Esophagus muscularis mucosa (tissue), 4 donors: ENCODE data around the gene MEGF9. TPM values are rescaled to one million over a fixed set of nuclear protein-coding genes. Genes with fewer than 3 reads are reported as not detected.

Source experiments
- DNase-seq: peaks from one replicate; pipeline ENCODE4 v3.0.0-alpha.2; 2017; ENCODE audit errors: extremely low spot score
- H3K27ac ChIP-seq, 4 donors: fragments of 200-600 bp; sonication (generic); replicated peaks in 1 of 4; 1 replicate in 3 of 4; 2 replicates in 1 of 4; pipeline ENCODE4 v1.5.1; 2016 to 2019; ENCODE audit warnings: mild to moderate bottlenecking in 1 of 4
- H3K27me3 ChIP-seq, 4 donors: fragments of 200-600 bp; sonication (generic); one replicate each; pipeline versions ENCODE4 v1.5.1 to v1.6.0; 2016 to 2019
- H3K36me3 ChIP-seq, 4 donors: fragments of 200-600 bp; sonication (generic); one replicate each; pipeline ENCODE4 v1.5.1; 2016 to 2019
- H3K4me1 ChIP-seq, 4 donors: fragments of 200-600 bp; sonication (generic); one replicate each; pipeline ENCODE4 v1.5.1; 2016 to 2019
- H3K4me3 ChIP-seq, 4 donors: fragments of 200-600 bp; sonication (generic); 1 replicate in 2 of 4; 2 replicates in 2 of 4; pipeline ENCODE4 v1.5.1; 2016 to 2019; ENCODE audit warnings: mild to moderate bottlenecking in 4 of 4, moderate library complexity in 1 of 4
- H3K9me3 ChIP-seq, 4 donors: fragments of 200-600 bp; sonication (generic); 1 replicate in 3 of 4; 2 replicates in 1 of 4; pipeline ENCODE4 v1.5.1; 2016 to 2019
- CTCF ChIP-seq, 3 experiments: fragments of 200-600 bp in 2 of 3; fragments of 450-650 bp in 1 of 3; sonication (generic) in 2 of 3; IDR thresholded peaks; one replicate each; pipeline ENCODE4 v1.5.1; 2017 to 2019; ENCODE audit warnings: antibody characterized with exemption in 3 of 3, mild to moderate bottlenecking in 2 of 3, moderate library complexity in 1 of 3
- EP300 ChIP-seq: sonication (generic); formaldehyde crosslinking; IDR thresholded peaks from one replicate; pipeline ENCODE4 v1.6.1; 2017; ENCODE audit warnings: antibody characterized with exemption
- POLR2A ChIP-seq: fragments of 450-650 bp; IDR thresholded peaks from one replicate; pipeline ENCODE4 v1.6.1; 2017; ENCODE audit warnings: antibody characterized with exemption, moderate library complexity, mild to moderate bottlenecking, low read depth
- POLR2AphosphoS5 ChIP-seq, 2 donors: sonication (generic); formaldehyde crosslinking; IDR thresholded peaks; one replicate each; pipeline ENCODE4 v1.6.1; 2017; ENCODE audit warnings: antibody characterized with exemption in 2 of 2
- WGBS: methylation state at CpG from one replicate; pipeline ENCODE4 v1.1.5; 2018; 5-methylcytosine and 5-hydroxymethylcytosine counted together
- intact Hi-C: fragments of 100-400 bp; cut with DNase I; formaldehyde crosslinking; loops from one replicate; pipeline ENCODE4 v1.15.1; 2023
- total RNA-seq, 4 donors: library from RNA; depleted of rRNA; stranded (reverse); fragments of >200 nt; gene quantifications; one replicate each; pipeline versions ENCODE4 v1.1.0 to v1.2.1, GENCODE V29; 2016

Gene MEGF9
- total RNA-seq, 4 donors from 2014 or later = 17.1 to 23.1 (median 18.9) TPM

- Histone ChIP-seq H3K9me3 (no peaks in the 10 kb centered on the region), H3K36me3 (no peaks in the 10 kb centered on the region), H3K4me1 (peaks cover 8 to 19% (median 11%) of the 10 kb centered on the region in 4 donors), H3K27me3 (no peaks in the 10 kb centered on the region), H3K4me3 (no peak overlapping the region), H3K27ac (peak overlapping the region in 3 of 4 donors; percentile 4 to 50 (median 6))
- no peak for DNase-seq
- intact Hi-C loops = no loop called here
- no peak for TF ChIP-seq POLR2A
- TF ChIP-seq POLR2AphosphoS5 (IDR thresholded peaks at IDR 0.05) = no peak
- no peak for TF ChIP-seq CTCF (IDR thresholded peaks at IDR 0.05)
- no peak for TF ChIP-seq EP300
- WGBS = 70% methylated on average over 3 of the region's 3 CpGs
Measured at GRCh38 chr9:120735415-120736126, 21.3 kb upstream of the MEGF9 start.

DNA sequence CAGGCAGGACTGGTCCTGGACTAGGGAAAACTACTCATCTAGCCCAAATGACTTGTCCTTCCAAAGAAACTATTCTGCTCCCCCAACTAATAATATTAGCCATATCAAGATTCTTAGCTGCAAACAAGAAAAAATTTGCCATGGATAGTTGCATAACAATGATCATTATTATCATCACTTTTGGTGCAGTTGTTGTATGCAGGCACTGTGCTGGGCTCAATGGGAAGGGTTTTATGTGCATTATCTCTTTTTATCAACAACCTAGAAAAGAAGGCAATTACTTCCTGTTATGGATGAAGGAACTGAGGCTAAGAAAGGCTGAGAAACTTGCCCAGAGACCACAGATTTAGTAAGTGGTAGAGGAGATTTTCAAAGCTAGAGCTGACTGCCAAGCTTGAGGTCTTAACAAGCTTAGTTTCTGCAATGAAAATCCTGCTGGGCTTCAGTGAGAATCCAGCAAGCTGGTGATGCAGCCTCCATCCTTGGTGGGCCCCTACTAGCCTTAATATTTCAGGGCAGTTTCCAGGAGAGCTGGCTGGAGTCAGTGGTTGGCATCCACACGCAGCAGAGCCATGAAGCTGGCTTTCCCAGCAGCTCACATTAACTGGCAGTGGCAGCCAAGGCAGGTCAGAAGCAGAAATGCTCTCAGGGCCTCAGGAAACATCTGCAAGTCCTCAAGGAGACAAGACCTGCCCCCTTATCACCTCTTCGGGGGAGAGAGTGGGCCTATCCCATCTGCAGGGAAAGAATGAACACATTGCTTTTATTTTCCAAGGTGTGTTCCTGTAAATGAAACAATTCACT is 20.5 kb upstream of the MEGF9 start:
- Histone ChIP-seq H3K27ac (peak overlapping the region; percentile 4 to 50 (median 14)), H3K36me3 (no peaks in the 10 kb centered on the region), H3K9me3 (no peaks in the 10 kb centered on the region), H3K4me1 (peaks cover 8 to 27% (median 15%) of the 10 kb centered on the region in 4 donors), H3K27me3 (no peaks in the 10 kb centered on the region), H3K4me3 (no peak overlapping the region)
- DNase-seq = no peak
- intact Hi-C loops = no loop called here
- 42% methylated on average over 2 of the region's 2 CpGs for WGBS
- TF ChIP-seq POLR2A (no peak), CTCF (IDR thresholded peaks at IDR 0.05) (no peak), POLR2AphosphoS5 (IDR thresholded peaks at IDR 0.05) (no peak), EP300 (no peak)

- Histone ChIP-seq H3K4me1 (peaks cover 8 to 32% (median 16%) of the 10 kb centered on the region in 4 donors), H3K4me3 (no peak overlapping the region), H3K27me3 (no peaks in the 10 kb centered on the region), H3K27ac (no peak overlapping the region), H3K9me3 (no peaks in the 10 kb centered on the region), H3K36me3 (no peaks in the 10 kb centered on the region)
- TF ChIP-seq CTCF (IDR thresholded peaks at IDR 0.05) (no peak), POLR2AphosphoS5 (IDR thresholded peaks at IDR 0.05) (no peak), POLR2A (no peak), EP300 (no peak)
- WGBS = 69% methylated on average over 5 of the region's 5 CpGs
- no peak for DNase-seq
- intact Hi-C loops = no loop called here
Measured at GRCh38 chr9:120733190-120733589, 18.9 kb upstream of the MEGF9 start.

GRCh38 chr9:120730654-120731514 is 16.6 kb upstream of the MEGF9 start:
- intact Hi-C loops = no loop called here
- Histone ChIP-seq H3K4me1 (peaks cover 8 to 32% (median 16%) of the 10 kb centered on the region in 4 donors), H3K27ac (peak overlapping the region in 1 of 4 donors; percentile 27), H3K9me3 (no peaks in the 10 kb centered on the region), H3K36me3 (no peaks in the 10 kb centered on the region), H3K27me3 (no peaks in the 10 kb centered on the region), H3K4me3 (no peak overlapping the region)
- 64% methylated on average over 7 of the region's 7 CpGs for WGBS
- TF ChIP-seq POLR2AphosphoS5 (IDR thresholded peaks at IDR 0.05) (peak; percentile 11 to 23), CTCF (IDR thresholded peaks at IDR 0.05) (no peak)
- no peak for DNase-seq
